HG03342 (cell line): ENCODE data around the gene ID2.

Source experiments
- ATAC-seq: cut with Tn5 transposase; IDR thresholded peaks from one replicate; pipeline ENCODE4 v1.9.1; 2021; ENCODE audit warnings: mild to moderate bottlenecking, moderate library complexity; ENCODE audit not compliant: unreplicated experiment

ID2 gene

DNA sequence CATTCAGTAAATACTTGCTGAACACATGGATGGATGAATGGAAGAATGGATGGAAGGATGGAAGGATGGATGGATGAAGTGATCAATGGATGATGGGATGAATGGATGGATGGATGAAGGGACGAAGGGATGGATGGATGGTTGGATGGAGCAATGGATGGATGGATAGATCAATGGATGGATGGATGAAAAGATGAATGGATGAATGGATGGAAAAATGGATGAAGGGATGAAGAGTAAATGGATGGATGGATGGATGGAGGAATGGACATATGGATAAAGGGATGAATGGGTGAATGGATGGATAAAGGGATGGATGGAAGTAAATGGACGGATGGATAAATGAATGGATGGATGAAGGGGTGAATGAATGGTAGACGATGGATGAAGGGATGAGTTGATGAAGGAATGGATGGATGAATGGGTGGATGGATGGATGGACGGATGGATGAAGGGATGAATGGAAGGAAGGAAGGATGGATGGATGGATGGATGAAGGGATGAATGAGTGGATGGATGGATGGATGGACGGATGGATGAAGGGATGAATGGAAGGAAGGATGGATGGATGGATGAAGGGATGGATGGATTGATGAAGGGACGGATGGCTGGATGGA, 13.9 kb upstream of the ID2 start:
- no peak for ATAC-seq

DNA sequence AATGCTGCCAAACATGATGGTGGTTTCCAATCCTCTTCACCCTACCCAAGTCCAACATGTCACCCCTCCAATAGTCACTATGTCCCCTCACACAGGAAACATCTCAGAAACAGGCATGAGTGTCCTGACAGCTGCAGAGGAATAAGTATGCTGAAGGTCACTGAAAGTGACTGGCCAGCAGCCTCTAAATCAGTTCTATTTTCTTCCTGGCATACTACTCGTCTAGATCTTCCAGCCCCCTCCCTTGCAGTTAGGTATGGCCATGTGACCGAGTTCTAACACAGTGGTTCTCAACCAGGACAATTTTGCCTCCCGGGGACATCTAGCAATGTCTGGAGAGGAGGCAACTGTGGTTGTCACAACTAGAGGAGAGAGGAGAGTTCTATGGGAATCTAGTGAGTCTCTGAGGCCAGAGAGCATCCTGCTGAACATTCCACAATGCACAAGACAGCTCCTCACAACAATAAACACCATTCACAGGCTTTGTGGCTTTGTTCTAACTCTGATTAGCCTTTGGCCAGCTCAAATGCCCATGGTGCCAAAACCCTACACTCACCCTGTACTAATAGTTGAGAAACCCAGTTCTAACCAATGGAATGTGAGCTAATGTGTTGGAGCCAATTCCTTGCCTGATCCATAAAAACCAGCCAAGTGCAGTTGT, 12.6 kb upstream of the ID2 start:
- no peak for ATAC-seq

DNA sequence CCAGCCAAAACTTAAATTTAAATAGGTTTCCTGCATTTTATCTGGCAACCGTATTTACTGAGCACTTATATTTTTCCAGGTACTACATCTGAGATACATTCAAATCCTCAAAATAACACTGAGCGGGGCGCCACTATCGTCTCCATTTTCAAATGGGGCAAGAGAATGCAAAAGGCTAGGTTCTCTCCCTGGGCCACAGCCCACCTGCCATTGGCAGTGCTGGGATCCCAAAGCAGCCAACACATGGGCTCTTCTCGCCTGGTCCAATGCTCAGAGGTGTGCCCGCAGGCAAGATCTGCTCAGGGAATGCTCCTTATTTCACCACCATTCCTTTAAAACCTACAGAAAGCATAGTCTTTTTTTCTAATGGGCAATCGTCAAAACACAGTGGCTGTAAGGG, 11.3 kb upstream of the ID2 start:
- ATAC-seq: no peak

DNA sequence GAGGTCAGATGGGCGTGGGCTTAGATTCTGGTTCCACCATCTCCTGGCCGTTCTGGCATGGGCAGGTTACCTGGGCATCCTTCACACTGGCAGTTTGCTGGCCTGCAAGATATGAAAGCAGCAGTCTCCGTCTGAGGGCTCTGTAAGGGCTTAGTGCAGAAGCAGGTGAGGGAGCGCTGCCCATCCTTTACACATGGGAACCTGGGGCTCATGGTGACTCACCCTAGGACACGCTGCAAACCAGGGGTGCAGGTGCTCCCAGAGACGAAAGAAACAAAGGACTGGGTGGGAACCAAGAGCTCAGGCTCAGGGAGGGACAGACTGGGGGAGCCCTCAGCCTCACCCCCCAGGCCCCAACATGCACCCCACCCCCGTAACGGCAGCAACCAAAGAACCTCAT, 10.7 kb upstream of the ID2 start:
- ATAC-seq: no peak

DNA sequence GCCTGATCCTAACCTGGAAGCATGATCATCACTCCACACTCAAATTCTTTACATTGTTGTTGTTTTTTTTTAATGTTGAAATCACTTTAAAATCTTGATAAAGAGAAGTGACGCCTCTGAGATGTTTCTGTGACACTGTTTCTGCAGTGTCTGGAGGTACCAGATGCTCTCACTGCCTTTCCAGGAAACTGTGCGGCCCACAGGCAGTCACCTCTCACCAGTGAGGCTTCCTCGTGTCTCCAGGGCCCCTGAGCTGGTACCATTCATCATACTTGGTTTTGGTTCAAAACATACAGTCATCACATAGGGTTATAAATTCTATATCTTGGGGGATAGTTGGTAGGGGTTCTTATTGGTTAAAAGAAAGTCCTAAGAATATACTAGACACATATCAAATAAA, 10.1 kb upstream of the ID2 start:
- ATAC-seq: no peak

DNA sequence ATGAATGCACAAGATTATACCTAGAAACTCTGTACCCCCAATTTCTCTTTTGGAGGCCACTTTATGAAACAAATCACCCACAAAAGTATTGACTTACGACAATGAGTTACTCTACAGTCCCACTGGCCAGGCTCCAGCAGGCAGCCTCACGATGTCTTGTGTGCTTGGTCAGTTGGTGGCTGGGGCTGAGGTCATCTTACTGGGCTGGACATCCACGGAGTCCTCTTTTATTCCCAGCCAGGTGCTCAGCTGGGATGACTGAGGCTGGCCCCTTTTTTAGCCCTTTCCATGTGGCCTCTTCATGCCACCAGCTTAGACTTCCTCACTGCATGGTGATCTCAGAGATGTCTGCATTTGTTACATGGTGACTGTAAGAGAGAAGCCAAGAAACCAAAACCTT, 8.9 kb upstream of the ID2 start:
- ATAC-seq: no peak

DNA sequence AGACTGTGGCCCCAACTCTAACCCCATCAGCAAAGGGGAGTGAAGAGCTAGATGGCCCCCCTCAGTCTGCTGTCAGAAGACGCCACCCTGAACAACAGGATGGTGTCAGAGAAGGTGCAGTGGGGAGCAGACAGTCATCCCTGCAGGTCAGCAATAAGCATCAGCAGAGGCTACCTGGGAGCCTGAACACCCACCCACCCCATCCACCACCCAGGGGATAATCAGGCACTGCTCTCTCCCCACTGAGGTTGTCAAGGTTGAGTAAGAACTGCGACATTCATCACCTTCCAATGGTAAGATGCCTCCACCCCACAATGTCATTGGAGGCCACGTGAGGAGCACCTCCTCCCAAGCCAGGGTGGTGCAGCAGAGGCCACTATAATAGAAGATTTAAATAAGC, 8.5 kb upstream of the ID2 start:
- no peak for ATAC-seq

DNA sequence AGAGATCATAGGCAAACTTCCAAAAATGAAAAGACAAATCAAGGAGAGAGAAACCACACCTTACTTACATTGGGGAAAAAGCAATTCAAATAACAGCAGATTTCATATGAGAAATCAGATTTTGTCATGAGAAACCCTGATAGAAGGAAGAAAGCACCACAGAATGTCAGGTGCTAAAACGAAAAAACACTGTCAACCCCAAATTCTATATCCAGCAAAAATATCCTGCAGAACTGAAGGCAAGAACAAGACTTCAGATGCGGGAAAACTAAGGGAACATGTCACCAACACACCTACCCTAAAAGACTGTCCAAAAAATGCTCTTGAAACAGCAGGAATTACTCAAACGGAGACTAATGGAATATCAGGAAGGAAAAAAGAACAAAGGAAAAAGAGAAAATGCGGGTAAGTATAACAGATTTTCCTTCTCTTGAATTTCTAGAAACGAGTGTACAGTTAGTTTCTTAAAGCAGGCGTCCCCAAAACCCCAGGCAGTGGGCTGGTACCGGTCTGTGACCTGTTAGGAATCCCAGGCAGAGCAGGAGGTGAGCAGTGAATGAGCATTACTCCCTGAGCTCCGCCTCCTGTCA, 7.3 kb upstream of the ID2 start:
- no peak for ATAC-seq

DNA sequence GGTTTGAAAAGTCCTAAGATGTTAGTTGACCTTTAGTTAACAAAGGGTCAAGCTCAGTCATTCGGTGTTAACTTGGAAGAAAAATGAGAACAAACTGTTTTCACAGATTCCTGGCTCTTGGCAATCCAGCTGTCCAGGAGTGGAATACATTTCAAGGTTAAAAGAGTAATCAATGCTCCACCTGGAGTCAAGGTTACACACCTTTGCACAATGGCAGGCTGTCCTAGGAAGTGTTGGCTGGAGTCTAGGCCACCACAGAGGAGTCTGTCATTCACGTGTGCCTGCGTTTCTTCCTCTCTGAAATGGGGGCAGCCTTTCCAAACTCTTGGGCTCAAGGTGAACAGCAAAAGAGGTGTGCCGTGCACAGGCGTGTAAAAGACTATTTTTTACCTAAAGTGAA, 6.3 kb upstream of the ID2 start:
- ATAC-seq: no peak

DNA sequence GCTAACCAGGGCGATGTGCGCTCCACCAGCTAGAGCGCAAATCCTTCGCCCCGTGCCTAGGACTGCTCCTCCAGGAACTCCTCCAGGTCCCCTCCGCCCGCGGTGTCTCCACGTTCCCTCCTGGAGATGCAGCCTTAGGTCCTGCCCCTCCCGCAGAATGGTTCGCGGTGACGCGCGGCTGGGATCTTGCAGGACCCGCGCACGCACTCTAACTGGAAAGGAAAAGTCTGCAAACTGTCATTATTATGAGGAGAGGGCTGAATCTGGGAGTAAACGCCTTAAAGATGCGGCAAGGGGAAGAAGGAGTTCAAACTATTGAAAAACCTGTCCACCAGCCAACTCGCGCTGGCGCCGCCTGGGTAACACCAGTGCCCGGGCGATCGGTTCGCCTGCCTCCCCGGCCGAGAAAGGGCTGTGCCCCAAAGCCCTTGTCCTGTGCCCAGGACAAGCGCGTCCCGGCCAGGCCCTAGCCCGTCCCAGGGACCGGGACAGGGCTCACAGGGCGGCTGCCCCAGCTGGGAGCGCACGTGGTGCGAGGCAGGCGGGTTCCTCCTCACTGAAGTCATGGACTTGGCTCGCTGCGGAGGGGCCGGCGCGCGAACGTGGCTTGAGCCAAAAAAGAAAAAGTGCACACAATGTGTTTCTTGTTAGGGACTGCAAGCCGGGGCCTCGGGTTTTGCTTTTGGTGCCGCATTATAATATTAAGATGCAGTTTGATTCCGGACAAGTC, 5.5 kb upstream of the ID2 start:
- ATAC-seq: no peak

DNA sequence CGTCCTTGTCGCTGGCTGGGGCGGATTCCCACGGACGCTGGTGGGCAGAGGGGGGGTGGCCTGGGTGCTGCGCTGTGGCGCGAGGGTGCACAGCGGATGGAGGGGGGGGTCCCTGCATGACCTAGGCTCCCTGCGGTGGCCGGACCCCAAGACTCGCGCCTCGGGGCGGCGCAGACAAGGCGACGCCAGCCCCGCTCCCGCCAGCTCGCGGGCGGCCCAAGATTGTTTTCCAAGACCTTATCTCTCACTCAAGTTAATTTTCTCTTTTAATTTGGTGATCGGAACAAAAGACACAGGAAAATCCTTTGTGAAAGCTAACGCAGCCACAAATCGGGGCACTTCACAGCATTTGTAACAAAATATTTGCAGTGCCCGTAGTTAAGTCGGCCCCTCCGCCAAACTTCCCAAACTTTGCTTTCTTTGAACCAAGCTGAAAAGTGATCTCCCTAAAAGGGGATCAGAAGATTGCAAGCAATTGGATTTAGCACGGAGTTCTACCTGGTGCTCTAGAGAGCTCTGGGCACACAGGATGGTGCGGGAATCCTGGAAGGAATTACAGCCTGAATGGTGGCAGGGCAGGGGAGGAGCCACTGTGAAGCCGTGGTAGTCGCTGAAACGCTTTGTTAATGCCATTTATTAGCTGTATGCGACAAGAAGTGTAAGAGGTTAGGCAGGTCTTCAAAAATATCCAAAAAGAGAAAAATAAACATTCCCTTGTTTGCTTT, 4.8 kb upstream of the ID2 start:
- ATAC-seq: no peak

DNA sequence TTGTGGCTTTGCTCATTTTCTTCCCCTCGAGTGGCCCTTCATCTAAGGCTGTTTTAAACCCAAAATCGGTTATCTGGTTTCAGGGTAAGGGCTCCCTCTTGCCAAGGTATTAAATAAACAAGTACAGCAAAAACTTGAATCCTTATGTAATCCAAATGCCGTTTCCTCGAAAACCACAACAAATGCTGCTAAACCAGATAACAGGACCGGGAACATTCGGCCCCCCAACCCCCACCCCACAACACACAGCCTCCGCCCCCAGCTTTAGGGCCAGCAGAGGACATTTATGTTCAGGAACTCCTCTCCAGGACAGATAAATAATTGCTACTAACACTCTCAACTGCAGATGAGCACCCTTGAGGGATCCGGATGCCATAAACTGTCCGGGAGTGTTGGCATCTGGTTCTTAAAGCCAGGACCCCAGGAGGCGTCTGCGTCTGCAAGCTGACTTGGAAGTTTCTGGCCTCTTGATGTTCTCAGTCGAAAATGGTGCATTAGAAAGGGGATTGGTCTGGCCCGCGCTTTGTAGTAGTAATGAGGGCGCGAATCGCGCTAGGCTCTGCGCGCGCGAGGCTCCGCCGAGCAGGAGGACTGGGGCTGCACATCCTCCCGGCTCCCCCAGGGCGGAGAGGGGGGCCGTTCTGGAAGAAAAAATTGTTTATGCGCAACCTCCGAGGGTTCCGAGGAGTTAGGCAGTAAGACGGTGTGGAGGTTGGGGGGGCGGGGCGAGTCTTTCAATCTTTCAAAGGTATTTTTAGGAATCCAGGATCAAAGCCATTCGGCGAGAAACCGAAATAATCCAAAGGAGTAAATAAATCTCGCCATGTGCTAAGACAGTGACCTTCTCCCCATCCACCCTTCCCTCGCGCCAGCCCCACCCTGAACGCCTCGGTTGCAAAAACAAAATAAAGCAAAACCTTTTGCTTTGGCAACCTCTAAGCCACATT, 3.9 kb upstream of the ID2 start:
- ATAC-seq: no peak

DNA sequence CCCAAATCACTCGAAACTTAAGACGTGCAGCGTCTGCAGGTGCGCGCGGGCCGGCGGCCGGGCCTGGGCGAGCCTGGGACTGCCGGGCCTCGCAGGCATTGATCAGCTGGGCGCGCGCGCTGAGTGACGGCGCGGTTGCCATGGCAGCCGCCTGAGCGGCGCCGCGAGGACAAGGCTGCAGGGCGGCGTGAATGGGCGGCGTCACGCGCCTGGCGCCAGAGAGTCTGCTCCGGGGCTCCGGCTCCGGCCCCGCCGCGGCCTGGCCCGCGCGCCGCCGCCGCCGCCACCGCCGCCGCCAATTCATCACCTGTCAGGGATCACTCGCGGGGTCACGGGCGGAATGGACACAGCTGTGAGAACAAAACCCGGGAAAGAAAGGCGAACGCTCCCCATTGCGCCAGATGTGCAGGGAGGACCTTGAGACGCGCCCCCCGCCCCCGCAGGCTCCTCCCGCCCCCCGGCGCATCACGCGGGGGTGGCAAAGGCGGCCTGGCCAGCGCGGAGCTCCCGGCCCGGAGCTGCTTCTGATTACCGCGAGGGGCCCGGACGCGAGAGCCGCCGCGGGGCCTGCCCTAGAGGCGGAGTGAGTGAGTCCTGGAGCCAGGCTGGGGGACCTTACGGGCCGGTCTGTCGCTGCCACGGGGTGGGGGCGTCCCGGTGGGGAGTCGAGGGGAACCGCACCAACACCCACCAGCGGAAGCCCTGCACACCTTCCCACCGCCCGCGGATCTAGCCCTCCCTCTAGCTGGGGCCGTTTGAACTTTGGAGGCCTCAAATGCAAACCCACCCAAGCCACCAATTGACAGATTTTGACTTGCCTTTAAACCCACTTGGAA, 2.9 kb upstream of the ID2 start:
- ATAC-seq: peak; percentile 69

DNA sequence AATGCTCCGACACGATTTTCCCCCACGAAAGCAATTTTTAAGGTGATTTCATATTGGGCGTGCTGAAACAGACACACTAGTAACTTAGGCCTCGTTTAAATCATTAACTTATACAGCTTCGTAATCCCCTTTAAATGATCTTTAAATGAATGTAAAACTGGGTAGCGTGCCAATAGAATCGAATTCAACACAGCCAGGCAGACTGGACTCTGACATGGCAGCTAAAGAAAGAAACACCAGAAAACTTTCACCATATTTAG, 2.4 kb upstream of the ID2 start:
- ATAC-seq: no peak

DNA sequence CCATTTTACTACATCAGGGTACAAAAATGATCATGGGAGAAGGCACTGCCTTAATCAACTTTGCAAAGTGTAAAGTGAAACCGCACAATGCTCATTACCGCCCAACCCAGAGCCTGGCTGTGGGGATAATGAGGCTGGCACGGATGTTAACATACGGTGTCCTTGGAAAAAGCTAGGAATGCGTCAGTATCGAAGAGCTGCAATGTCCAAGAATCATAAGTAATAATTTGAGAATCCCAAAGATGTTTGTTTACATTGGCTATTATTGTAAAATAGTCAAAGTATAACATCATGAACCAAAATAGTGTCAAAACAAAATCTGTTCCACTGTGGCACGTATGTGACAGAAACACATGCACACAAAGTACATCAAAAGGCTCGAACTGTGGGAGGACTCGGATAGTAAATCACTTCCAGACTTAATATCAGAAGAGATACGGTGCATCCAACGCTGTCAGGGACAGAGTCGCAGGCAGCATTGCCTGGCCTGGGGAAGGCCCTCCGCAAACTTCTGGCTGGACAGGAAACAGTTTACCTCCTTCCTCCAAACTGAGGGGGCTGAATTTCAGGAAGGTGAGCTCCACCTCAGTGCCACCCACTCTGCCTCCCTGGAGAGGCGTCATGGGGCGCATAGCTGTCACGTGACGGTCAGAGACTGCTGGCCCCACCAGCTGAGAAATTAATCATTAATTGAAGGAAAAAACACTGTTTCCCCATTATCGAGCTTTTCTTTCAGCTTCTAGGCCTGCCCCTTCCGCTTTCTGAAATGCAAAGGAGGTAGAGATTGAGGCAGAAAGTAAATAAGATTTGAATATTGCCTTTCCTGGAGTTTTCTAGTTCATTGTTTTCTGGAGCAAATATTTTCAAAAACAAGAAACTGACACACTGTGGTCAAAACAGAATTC, 1.8 kb upstream of the ID2 start:
- ATAC-seq: no peak

DNA sequence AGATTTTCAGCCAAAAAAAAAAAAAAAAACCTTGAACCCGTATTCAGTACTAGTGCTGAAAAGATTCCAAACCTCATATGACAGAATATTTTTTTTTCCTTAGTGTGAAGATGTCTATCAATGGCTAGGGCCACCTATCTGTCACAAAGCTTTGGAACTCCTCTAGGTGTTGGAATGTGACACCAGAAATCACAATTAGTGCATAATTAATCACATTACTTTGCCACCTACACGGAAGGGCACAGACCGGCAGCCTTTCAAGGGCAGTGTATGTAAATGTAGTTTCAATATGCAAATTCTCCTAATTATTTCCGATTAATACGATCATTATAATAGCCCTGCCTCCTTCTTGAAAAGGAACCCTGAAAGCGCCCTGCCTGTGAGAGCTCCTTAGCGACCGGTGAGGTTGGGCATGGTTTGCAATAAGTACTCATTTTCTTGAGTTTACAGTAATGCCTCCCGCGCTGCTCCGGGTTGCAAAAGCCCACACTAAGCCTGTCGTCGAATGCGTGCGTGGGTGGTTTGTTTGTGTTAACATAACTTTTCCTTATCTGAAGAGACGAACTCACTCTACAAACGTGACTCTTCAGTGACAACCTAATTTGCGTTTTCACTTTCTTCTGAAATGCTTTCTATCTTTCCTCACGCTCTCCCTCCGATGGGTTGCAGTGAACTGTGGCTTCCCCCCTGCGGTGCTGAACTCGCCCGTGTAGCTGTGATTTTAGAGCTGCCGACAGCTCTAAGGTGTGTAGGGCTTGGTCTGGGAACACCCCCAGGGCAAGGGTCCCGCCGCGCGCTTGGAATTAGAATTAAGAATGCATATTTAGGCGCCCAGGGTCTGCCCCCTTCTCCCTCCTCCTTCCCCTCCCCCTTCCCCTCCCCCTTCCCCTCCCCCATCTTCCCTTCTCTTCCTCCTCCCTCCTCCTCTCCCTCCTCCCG, 765 bp upstream of the ID2 start:
- ATAC-seq: no peak
